ENCODE data around the gene SLC7A6.

- TF ChIP-seq CTCF (IDR thresholded peaks at IDR 0.05), result no peak
- TF ChIP-seq POLR2A (IDR thresholded peaks at IDR 0.05), result no peak
Measured at GRCh38 chr16:68344252-68344651, 79.9 kb downstream of the SLC7A6 start.

All from right lobe of liver (tissue), 4 donors.